ENCODE results near the gene PNCK. TPM values are rescaled to one million over a fixed set of nuclear protein-coding genes. Genes with fewer than 3 reads are reported as not detected.

The PNCK gene
- total and polyA plus RNA-seq, 10 of the 15 experiments (the other 5 are each of a cell fraction or from before 2014, with no cell fraction given) = 0.21 to 0.67 (median 0.54) TPM; not detected in 7

DNA sequence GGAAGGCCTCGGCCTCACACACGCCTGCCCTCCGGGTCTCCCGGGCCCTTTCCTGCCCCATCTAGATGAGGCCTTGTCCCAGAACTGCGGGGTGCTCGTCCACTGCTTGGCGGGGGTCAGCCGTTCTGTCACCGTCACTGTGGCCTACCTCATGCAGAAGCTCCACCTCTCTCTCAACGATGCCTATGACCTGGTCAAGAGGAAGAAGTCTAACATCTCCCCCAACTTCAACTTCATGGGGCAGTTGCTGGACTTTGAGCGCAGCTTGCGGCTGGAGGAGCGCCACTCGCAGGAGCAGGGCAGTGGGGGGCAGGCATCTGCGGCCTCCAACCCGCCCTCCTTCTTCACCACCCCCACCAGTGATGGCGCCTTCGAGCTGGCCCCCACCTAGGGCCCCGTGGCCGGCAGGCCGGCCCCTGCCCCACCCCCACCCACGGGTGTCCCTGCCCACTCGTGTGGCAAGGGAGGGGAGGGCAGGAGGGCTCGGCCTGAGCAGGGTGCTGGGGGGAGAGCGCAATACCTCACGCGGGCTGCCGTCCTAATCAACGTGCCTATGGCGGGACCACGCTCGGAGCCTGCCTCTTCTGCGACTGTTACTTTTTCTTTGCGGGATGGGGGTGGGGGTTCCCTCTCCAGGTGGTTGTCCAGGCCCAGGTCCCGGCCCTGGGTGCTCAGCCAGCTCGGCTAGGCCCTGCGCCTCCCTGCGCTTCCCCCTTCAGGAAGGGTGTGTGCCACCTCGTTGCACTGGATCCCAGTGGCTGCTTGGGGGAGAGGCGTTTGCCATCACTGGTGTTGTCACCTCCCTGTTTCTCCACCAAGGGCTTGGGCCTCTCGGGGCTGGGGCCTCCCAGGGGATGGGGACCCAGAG lies 23.5 kb downstream of the PNCK start:
- Histone ChIP-seq H3K4me3 (no peak overlapping the region), H3K9ac (ENCODE audit: control insufficient read depth, insufficient read depth, low read length) (no peak overlapping the region), H3K36me3 (ENCODE audit: control insufficient read depth in 2 of 2, insufficient read depth in 2 of 2, low read length in 1 of 2) (no peaks in the 10 kb centered on the region), H3K27me3 (replicated peaks in 1 of 2; ENCODE audit: control insufficient read depth in 2 of 2, insufficient read depth in 2 of 2, low read length in 1 of 2) (peaks cover 0 to 1% of the 10 kb centered on the region in 2 experiments; a peak in 2 of 4 replicates), H3K4me1 (ENCODE audit: control insufficient read depth, insufficient read depth, low read length) (no peaks in the 10 kb centered on the region), H3K27ac (ENCODE audit: control insufficient read depth, insufficient read depth) (no peak overlapping the region), H4K20me1 (ENCODE audit: control insufficient read depth, insufficient read depth) (no peaks in the 10 kb centered on the region), H3K9me3 (replicated peaks; ENCODE audit: control insufficient read depth, insufficient read depth, low read length) (no peaks in the 10 kb centered on the region; the same call in 2 of the 3 replicates), H2AFZ (ENCODE audit: control insufficient read depth, low read depth, low read length) (no peak overlapping the region), H3K4me2 (ENCODE audit: control insufficient read depth, insufficient read depth) (no peak overlapping the region), H3K79me2 (ENCODE audit: control insufficient read depth, insufficient read depth, low read length) (no peaks in the 10 kb centered on the region)
- RAD21 ChIA-PET (ENCODE audit: unreplicated experiment) = interaction anchor here (1.7 to 2.2 kb wide), 3 partner anchors 96 to 708 kb away, joined by 5 to 6 read pairs (median 5); no protein-coding TSS in a partner anchor
- no peak for DNase-seq (ENCODE audit: low read depth, low spot score)
- ATAC-seq = no peak
- 55% methylated on average over 33 of the region's 41 CpGs for WGBS (ENCODE audit: insufficient coverage, insufficient replicate concordance, low lambda C conversion rate, missing lambda C conversion rate)
- no peak for TF ChIP-seq MTA3 (IDR thresholded peaks at IDR 0.05; ENCODE audit: borderline replicate concordance, low read length)
- no peak for TF ChIP-seq HDGF (IDR thresholded peaks at IDR 0.05)
- TF ChIP-seq BRCA1 (IDR thresholded peaks at IDR 0.05; ENCODE audit: low read depth, low read length) = no peak
- no peak for TF ChIP-seq SPI1 (IDR thresholded peaks at IDR 0.05; ENCODE audit: borderline replicate concordance, insufficient read depth, low read depth, low read length)
- TF ChIP-seq CBFB (IDR thresholded peaks at IDR 0.05; ENCODE audit: low read depth) = no peak
- no peak for TF ChIP-seq BHLHE40 (IDR thresholded peaks at IDR 0.05; ENCODE audit: borderline replicate concordance in 1 of 2, low read depth in 2 of 2, low read length in 1 of 2)
- SMC1A ChIA-PET (ENCODE audit: uncharacterized antibody, unreplicated experiment) = interaction anchor here (0.9 to 1.5 kb wide), 2 partner anchors 69 to 110 kb away, joined by 3 read pairs; no protein-coding TSS in a partner anchor
- POLR2A ChIA-PET = no interaction called here
- in situ Hi-C loops (cut with MboI) (loop anchor here (10.0 kb wide), 1 partner anchor 115 kb away; no protein-coding TSS in a partner anchor), intact Hi-C loops (cut with micrococcal nuclease; ENCODE audit: unreplicated experiment) (loop anchor here (2.0 kb wide), 1 partner anchor 95 kb away; no protein-coding TSS in a partner anchor)
- BruUV-seq (replicated peaks) = no TSS peak
- no peak for FAIRE-seq
- CTCF ChIA-PET = interaction anchor here (0.7 to 2.0 kb wide), 5 partner anchors 15 to 110 kb away, joined by 3 to 6 read pairs (median 4); no protein-coding TSS in a partner anchor
